Measurements from ENCODE around the gene TFAP2C.

TFAP2C gene

DNA sequence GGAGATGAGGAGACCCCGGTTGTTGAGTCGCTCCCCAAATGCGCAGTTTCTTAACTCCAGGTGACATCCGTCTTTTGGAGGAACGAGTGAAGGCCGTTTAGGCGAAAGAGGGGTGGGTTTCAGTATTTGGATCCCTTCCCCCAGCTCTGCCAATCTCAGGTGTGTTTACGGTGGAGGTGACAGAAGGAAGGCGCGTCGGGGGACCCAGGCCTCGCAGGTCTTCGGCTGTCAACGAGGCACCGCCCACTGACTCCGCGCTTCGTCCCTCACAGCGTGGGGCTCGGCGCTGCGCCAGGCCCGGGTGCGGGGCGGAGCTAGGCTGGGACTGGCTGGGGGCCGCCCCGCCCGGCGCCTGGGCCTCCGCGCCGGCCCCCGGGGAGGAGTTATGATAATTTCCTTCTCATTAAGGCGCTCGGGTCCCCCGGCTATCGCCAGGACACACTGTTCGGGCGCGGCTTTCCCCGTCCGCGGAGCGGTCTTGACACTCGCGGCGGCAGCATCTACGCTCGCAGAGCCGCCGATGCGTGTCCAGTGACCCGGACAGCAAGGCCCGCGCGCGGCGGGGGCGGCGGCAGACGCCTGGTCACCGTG lies at the start of gene TFAP2C:
Gene TFAP2C (plus strand): TSS at position 434 of the 591 bp plus-strand sequence. CDS start 239 bp downstream, outside the sequence.
- DNase-seq (ENCODE audit: low spot score), result no peak

DNA sequence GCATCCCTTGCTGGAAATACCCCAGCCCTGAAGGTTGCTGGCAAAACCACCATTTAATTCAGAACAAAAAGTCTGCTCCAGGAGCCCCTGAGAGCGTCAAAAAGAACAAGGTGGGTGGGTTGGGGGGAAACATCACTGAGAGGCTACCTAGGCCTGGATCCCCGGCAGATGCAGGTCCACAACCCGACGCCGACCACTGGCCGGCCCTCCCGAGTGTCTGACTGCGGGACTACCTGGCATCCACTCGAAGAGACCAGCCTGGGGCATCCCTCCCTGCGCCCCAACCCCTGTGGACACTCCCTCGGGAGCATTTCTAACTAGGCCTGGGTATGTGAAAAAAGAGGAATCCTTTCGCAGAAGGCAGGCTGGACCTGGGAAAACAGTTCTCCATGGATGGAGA lies 48.9 kb upstream of the TFAP2C start:
- no peak for DNase-seq (ENCODE audit: low spot score)

GRCh38 chr20:56581701-56582100 lies 47.4 kb upstream of the TFAP2C start:
- DNase-seq (ENCODE audit: low spot score), result no peak

DNA sequence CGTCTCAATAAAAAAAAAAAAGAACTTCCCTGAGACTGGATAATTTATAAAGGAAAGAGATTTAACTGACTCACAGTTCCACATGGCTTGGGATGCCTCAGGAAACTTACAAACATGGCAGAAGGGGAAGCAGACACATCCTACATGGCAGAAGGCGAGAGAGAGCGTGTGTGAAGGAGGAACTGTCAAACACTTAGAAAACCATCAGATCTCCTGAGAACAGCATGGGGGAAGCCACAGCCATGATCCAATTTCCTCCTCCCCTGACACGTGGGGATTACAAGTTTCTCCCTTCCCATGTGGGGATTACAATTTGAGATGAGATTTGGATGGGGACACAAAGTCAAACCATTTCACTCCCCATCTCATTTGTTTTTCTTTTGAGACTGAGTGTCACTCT lies 46.6 kb upstream of the TFAP2C start:
- no peak for DNase-seq (ENCODE audit: low spot score)

DNA sequence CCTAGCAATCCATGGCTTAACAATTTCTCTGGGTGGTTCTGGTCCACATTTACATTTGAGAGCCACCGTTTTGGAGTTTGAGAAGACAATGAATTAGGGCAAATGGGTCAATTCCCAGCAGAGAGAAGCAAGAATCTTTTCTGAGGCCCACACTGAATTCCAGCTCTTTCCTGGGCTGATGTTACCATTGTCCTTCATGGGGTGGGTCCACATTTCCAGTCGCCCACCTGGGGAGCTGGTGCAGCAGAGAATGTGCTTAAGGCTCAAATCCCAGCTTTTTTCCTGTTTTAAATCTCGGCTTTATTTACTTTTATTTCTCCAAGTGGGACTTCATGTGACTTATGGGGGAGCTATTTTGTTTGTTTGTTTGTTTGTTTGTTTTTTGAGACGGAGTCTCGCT lies 44.2 kb upstream of the TFAP2C start:
- DNase-seq (ENCODE audit: low spot score), result no peak

- DNase-seq (ENCODE audit: low spot score), result no peak
Observed at GRCh38 chr20:56587307-56588041, 41.6 kb upstream of the TFAP2C start.

DNA sequence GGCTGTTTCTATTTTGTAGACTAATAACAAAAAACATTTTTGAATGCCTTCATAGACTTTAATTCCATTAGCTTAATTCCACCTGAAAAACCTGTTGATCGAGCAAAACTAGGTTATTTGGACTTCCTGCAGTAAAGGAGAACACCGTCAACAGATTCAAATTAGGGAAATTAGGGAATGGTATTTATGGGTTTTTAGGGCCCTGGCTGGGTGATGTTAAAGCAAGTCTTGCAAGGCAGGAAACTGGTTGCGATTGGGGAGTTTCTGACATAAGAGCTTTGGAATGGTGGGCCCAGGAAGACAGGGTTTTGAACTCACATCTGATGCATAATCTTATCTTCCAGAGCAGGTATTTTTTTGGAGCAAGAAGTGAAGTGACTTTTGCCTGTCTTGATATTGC lies 40.1 kb upstream of the TFAP2C start:
- no peak for DNase-seq (ENCODE audit: low spot score)

- DNase-seq (ENCODE audit: low spot score), result no peak
Observed at GRCh38 chr20:56589633-56590032, 39.5 kb upstream of the TFAP2C start.

DNA sequence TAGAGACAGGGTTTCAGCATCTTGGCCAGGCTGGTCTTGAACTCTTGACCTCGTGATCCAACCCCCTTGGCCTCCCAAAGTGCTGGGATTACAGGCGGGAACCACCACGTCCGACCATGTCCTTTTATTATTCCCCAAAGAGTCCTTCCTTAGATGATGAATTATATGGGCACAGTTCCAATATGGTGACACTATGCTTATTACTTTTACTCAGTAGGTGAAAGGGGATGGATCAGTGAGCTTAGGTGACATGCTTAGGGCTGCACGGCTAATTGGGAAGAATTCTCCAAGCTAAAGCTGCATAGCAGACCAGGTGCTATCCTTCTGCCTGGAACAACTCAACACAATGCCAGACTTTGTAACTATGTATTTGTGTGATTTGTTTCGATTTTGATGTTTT lies 38.2 kb upstream of the TFAP2C start:
- DNase-seq (ENCODE audit: low spot score), result no peak

GRCh38 chr20:56592211-56592610 lies 36.9 kb upstream of the TFAP2C start:
- no peak for DNase-seq (ENCODE audit: low spot score)

DNA sequence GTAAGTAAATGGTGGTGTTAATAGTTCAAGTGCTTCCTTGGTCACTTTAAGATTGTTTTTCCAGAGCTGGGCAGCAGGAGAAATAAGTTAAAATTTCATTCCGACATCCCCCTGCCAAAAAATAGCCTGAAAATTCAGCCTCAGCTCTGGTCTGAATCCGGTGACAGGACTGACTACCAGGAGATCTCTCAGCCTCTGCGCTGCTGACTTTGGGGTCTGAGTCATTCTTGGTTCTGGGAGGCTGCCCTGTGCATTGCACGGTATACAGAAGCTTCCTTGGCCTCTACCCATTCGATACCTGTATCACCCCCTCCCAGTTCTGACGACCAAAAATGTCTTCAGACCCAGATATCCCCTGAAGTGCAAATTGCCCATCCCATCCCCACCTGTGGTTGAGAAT lies 36.3 kb upstream of the TFAP2C start:
- DNase-seq (ENCODE audit: low spot score), result no peak

DNA sequence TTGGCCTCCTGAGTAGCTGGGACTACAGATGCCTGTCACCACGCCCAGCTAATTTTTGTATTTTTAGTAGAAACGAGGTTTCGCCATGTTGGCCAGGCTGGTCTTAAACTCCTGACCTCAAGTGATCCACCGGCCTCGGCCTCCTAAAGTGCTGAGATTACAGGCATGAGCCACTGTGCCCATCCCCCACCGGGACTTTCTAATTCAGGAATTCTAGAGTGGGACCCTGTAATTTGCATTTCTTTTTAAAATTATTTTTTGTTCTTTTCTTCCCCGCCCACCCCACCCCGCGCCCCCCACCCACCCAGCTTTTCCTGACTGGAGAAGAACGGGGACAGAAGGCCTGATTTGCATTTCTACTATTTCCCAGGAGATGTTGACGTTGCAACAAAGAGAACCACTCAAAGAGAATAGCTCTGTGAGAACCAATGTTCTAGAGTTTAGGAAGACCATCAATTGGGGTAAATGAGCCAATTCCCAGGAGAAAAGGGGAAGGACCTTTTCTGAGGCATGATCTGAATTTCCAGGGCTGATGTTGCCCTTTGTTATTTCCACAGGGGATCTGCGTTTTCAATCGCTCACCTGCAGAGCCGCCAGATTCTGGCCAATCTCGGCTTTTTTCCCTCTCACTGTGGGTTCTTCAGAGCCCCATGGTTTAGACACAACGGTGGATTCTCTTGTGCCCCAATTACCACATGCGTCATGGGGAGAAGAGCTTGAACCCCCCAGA lies 33.2 kb upstream of the TFAP2C start:
- DNase-seq (ENCODE audit: low spot score), result no peak

DNA sequence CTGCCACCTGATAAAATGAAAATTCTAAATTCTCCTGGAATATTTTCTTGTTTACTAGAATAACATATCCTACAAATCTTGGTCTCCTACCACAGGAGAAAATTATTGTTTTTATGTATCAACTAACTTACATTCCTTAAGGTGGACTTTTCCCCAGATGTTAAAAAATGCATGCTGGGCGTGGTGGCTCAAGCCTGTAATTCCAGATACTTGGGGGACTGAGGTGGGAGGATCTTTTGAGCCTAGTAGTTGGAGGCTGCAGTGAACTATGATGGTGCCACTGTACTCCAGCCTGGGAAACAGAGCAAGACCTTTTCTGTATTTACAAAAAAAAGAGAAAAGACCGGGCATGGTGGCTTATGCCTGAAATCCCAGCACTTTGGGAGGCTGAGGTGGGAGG lies 27.9 kb upstream of the TFAP2C start:
- DNase-seq (ENCODE audit: low spot score), result no peak

DNA sequence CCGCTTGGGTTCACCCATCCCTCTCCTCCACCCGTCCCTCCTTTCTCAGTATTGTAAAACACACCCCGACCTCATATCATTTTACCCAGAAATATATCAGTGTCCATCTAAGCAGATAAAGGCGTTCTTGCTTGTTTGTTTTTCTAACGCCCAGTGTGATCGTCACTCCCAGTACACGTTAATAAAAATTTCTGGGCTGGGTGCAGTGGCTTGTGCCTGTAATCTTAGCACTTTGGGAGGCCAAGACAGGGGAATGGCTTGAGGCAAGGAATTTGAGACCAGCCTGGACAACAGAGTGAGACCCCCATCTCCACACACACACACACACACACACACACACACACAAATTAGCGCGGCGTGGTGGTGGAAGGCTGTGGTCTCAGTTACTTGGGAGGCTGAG lies 24.4 kb upstream of the TFAP2C start:
- DNase-seq (ENCODE audit: low spot score), result no peak

DNA sequence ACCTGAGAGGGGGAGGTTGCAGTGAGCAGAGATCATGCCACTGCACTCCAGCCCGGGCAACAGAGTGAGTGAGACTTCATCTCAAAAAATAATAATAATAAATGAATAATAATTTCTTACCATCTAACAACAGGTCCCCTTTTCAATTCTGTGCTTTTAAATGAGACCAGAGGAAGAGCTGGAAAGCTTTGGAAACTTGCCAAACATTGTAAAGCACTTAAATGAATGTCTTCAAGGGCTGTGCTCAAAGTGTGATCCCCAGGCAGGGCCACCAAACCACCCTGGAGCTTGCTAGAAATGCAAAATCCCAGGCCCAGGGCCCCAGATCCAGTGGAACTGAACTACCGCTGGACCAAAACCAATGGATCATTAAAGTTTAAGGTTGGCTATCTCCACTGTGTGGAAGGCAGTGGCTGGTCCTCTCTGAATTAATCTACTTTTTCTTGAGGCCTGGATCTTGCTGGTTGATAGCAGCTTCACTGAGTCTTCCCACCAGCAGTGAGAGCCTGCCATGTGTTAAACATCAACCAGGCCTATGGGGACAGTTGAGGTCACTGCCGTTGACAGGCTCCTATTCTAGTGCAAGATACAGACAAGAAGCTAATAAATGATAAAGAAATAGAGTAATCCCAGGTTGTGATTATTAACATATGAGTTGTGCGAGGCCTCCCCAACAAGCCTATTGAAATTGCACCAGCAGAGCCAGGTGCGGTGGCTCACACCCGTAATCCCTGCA lies 23.7 kb upstream of the TFAP2C start:
- DNase-seq (ENCODE audit: low spot score), result no peak

DNA sequence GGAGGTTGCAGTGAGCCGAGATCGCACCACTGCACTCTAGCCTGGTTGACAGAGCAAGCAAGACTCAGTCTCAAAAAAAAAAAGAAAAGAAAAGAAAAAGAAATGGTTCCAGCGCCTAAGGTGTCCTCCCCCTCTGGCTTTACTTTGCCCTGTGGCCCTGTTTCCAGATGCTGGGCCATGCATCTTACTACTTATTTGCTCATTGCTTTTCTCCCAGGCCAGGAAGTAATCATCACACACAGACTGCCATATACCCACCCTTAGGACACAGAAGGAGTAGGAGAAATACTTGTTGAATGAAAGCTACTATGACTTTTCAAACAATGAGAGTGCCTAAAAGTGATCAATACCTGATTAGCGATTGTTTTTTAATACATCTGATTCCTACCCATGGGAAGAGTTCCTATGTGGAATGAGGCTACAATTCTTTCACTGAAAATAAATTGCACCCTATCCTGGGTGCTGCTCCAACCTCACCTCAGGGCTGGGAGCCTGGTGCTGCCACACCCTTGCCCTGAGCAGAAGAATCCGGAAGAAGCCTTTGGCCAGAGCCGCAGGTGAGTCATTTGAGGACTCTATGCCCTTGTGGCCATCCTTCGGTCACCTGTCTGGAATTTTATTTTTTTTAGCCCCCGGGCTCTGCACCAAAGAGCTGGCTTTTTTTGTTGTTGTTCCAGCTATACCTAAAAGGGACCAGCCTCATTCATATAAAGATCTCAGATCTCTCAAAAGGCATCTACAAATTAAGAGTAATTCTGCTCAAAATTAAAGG lies 22.7 kb upstream of the TFAP2C start:
- no peak for DNase-seq (ENCODE audit: low spot score)

DNA sequence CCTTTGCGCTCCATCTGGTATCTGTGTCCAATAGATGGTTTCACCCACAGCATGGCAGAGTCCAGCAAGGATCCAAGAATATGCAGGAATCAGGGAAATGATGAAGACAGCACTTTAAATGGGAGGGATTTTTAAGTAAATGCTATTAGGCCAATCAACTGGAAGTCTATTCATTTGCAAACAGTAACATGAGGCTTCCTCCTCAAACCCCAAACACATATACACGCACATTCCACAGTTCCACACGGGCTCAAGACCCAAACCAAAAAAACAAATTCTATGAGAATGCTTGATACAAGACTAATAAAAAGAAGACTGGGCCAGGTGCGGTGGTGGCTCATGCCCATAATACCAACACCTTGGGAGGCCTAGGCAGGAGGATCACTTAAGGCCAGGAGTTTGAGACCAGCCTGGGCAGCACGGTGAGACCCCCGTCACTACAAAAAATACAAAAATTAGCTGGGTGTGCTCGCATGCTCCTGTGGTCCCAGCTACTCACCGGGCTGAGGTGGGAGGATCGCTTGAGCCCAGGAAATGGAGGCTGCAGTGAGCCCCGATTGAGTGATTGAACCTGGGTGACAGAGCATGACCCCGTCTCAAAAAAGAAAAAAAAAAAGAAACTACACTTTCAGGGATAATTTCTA lies 21.9 kb upstream of the TFAP2C start:
- DNase-seq (ENCODE audit: low spot score), result no peak

DNA sequence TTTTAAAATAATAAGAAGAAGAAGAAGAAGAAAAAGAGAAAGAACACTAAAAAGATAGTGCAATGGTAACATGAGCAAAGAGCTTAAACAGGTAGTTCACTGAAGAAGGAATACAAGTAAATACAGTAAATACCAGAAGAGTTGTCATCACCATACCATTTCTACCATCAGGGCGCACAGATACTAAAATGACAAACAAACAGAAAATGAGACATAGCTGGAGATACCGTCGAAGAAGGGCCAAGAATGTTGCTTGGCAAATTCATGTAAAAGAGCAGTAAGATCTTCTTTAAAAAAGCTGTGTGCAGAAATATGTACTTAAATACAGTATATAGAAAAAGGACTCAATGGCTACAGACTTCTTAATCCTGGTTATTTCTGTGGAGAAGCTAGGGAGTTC lies 20.7 kb upstream of the TFAP2C start:
- no peak for DNase-seq (ENCODE audit: low spot score)

DNA sequence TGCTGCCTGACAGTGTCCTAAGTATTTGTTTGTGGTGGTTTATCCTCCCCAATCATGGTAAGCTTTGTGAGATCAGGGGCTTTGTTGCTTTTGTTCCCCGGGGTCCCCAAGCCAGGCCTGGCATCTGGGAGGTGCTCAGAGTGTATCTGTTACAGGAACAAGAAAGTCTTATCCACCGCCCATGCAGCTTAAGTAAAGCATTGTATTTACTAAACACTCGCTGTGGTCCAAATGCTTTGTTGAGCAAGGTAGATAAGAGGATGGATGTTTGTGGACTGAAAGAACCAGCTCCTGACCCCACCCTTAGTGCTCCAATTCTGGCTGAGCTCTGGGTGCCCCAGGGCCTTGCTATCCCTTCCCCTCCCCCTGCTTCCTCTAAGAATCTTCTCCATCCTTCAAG lies 19.8 kb upstream of the TFAP2C start:
- no peak for DNase-seq (ENCODE audit: low spot score)

DNA sequence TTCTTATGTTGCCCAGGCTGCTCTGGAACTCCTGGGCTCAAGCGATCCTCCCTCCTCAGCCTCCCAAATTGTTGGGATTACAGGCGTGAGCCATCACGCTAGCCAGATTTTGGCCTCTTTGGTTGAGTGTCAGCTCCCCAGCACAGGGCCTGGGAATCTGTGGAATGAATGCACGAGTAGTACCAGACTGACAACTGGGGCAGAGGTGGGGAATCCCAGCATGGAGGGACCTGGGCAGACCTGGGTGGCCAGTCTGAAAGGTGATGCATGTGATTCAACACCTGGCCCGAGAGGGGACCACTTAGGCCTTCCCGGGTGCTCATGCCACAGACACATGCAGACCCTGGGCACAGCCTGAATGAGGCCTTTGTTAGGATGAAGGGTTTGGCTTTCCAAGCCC lies 19.0 kb upstream of the TFAP2C start:
- DNase-seq (ENCODE audit: low spot score), result no peak

DNA sequence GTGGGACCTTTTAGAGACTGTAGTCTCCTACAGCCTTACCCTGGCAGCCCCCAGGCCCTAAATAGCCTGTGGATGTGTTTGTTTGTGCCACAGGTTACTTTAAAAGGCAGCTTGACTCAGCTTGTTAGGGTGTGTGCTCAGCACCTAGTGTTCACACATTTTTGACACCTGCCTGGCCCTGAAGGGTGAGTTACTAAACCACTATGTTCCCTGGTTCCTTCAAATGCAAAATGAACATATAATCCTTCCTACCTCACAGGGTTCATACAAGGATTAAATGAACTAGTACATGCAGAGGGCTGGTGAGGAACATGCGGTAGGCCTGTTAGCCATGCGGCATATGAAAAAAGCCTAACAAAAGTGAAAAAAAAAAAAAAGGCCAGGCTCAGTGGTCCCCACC lies 14.9 kb upstream of the TFAP2C start:
- no peak for DNase-seq (ENCODE audit: low spot score)

All from pons (tissue), 1 donor.